Cerebellar nuclear complex (tissue), 1 donor: Measurements from ENCODE around the gene OXER1.
"Not testable (repeated sequence)": the region's sequence is repeated elsewhere in the genome, so short reads cannot be mapped to it uniquely, and the experiment has no call there.

Experiments
- DNase-seq, 2 experiments: peaks; one replicate each; lab custom pipeline; 2025; lab: John Stamatoyannopoulos, UW

The OXER1 gene

DNA sequence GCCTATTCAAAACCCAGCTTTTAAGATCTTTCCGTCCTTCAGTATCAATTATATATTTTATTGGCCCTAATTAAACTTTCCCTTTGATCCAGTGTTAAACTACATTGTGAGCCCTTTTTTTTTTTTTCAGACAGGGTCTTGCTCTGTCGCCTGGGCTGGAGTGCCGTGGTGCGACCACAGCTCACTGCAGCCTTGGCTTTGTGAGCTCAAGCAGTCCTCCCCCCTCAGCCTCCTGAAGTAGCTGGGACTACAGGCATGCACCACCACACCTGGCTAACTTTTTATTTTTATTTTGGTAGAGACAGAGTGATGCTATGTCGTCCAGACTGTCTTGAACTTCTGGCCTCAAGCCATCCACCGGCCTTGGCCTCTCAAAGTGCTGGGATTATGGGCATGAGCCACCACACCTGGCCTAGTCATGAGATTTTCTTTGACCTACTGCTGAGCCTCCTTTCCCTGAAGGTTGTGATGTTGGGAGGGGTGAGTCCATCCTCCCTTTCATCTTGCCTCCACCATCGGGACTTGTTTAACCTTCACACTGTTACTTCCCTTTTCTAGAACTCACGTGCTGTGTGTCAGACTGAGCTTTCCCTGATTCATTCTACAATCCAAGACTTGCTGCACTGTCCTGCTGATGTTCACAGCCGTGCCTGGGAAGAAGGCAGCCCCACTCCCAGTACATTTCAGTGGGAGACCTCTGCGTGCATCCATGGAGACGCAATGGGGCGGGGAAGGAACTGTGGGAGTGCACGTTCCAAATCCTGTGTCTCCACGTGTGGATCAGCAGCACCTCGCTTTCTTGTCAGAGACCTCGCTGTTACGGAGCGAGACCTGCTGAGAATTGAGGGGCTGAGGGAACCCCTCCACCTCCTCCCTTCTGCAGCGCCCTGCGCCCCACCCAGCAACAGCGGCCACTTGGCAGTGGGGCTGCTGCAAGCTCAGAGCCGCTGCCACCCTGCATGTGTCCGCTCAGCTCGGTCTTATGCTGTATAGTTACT, 10.8 kb downstream of the OXER1 start:
- DNase-seq: no peak

DNA sequence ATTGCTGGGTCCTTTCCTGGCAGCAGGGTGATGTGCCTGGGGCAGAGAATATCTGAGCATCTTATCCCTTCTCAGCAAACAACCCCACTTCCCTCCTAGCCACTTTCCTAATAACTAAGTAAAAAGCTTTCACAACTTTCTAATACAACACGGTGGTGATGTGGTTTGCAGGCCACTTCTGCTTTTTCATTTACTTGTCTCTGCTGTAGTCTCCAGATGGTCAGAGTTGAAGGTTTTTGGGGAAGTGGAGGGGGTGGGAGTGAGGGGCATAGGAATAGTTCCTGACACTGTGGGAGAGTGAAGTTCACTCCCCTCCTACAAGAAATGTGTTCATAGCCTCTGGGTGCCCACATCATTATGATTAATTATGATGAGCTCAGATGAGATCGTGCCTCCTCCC, 11.6 kb downstream of the OXER1 start:
- DNase-seq: no peak

DNA sequence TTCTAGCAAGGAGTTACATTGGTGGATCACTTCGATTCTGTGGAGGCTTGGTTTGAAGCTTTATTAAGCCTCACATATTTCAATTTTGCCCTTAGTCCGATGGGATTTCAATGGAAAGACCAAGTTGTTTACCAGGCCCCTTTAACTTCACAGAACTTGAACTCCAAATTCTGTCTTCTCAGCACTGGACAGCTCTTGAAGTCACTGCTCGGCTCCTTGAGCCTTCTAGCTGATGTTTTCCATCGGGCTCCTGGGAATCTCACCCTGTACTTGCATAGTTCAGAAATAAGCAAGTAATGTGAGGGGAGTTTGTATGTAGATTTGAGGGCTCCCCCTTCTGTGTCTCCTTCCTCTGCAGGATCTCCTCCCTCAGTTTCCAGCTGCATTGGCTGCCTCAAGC, 15.1 kb downstream of the OXER1 start:
- no peak for DNase-seq

DNA sequence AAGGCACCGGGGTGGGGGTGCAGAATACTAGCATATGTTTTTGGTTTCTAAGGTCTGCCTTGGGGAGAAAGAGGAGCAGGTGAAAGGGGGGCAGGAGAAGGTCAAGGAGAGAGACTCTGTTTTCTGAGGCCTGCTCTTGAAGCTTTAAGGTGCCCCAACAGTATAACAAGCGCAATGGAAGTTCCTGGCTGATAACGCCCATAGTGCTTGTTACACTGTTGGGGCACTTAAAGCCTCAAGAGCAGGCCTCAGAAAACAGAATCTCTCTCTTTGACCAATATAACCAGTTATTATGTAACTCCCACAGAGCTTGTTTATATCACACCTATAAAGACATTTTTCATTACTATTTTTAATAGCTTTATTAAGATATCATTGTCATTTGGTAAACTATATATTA, 16.5 kb downstream of the OXER1 start:
- DNase-seq: no peak

DNA sequence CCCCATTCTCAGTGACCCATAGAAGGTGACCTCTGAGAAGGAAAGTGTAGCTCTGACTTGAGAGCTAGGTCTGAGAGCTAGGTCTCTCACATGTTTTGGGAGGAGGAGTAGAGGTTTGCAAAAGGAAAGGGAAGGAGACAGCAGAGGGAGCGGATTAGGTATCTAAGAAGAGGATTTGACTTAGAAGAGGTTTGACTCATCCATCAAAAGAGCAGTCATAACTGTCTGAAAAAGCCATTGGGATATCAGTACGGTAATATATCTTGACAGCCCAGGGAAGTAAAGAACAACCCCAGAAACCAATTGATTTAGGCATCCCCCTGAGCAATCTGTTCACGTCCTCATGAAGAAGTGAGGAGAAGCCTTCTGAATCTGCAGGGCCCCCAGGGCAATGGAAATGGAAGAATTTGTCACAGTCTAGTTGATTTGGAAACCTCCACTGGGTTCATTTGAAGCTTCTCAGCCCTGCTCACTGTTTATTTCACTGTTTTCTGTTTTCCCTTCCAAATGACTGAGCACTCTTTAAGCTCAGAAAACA, 19.3 kb downstream of the OXER1 start:
- no peak for DNase-seq

DNA sequence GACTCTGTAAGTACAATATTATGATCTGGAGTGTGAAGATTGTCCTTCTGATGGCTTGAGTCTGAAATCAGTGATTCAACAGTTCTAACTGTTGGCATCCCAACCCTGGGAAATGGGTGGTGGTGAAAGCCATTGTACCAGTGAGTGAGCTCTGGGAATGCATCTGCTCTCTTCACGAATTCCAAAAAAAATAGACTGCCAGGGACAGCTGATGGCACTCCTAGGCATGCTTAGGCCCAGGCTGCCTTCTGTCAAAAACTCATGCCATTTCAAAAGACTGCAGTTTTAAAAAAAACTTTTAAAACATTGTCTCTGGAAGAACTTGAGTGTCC, 20.3 kb downstream of the OXER1 start:
- no peak for DNase-seq

DNA sequence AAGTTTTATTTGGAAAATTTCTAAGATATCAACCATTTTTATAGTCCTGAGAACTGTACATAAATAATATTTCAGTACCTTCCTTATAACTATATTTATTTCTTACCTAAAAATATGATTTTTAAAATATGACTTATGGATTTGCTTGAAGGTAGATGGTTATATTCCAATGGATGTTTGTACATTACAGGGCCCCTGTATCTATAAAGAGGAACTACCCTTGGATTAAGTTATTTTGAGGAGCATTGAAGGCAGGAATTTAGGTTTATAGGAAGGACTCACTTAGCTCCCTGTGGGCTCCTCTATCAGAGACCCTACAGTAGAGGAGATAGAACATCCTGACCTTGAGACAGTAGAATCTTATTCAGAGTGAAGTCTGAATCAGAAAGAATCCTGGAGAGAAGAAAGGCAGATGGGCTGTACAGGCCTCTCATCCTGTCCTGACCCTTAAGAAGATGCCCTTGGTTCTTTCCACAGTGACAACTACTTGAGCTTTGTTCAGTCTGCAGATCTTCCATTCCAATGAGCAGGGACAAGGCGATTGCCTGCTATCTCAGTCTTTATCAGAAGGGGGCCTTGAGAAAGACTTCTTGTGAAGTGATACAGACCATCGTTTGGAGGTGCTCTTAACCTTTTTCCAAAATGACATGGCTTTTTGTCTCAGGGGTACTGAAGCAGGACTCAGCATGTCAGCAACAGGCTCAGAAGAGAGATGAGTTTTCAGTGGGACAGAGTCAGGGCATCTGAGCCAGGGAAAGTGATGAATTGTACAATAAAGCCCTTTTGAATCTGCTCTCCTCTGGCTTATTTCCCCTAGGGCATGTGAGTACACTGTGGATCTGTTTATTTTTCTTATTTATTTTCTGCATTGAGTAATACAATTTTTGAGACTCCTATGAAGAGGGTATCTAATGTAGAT, 20.9 kb downstream of the OXER1 start:
- DNase-seq: no peak

DNA sequence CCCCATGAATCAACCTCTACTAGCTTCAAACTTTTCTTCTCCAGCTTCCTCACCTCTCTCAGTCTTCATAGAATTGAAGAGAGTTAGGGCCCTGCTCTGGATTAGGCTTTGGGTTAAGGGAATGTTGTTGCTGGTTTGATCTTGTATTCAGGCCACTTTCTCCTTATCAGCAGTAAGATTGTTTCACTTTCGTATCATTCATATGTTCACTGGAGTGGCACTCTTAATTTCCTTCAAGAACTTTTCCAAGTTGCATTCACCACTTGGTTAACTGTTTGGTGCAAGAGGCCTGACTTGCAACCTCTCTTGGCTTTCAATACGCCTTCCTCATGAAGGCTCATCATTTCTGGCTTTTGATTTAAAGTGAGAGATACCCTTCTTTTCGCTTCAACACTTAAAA, 22.8 kb downstream of the OXER1 start:
- DNase-seq: no peak

DNA sequence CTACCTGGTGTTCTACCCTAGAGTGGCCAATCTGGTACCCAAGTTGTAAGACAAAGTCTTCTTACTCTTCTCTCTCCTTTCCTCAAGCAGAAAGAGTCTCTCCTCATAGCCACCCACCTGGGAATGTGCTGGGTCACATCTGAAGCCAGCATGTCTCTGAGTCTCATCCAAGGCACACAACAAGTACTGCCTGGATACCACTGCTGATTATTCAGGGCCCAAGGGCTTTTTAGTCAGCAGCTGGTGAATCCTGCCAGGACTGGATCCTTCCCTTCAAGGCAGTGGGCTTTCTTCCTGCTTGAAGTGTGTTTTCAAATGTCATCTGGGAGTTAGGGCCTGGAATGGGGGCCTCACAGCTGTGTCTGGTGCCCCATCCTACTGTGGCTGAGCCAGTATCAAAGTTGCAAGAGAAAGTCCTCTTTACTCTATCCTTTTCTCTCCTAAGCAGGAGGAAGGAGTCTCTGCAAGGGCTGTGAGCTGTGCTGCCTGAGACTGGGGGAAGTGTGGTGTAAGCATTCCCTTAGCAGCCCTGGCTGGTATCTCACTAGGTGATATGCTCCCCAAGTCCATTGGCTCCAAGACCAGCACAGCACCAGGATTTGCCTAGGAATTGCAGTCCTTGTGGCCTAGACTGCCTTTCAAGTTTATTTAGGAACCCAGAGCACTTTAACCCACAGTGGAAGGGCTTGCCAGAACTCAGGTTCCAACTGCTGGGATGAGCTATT, 27.2 kb downstream of the OXER1 start:
- no peak for DNase-seq

DNA sequence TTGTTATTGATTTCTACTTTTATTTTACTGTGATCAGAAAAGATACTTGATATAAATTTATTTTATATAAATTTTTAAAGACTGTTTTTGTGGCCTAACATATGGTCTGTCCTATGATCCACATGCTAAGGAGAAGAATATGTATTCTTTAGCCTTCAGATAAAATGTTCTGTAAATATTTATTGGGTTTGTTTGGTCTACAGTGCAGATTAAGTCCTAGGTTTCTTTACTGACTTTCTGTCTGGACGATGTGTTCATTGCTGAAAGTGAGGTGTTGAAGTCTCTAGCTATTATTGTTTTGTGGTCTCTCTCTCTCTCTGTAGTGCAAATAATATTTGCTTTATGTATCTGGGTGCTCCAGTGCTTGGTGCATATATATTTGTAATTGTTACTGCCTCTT, 30.1 kb downstream of the OXER1 start:
- no peak for DNase-seq

DNA sequence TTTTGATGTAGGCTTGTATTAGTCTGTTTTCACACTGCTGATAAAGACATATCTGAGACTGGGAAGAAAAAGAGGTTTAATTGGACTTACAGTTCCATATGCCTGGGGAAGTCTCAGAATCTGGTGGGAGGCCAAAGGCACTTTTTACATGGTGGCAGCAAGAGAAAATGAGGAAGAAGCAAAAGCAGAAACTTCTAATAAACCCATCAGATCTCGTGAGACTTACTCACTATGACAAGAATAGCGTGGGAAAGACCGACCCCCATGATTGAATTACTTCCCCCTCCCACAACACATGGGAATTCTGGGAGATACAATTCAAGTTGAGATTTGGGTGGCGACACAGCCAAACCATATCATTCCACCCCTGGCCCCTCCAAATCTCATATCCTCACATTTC, 32.6 kb downstream of the OXER1 start:
- DNase-seq: not testable (repeated sequence)

DNA sequence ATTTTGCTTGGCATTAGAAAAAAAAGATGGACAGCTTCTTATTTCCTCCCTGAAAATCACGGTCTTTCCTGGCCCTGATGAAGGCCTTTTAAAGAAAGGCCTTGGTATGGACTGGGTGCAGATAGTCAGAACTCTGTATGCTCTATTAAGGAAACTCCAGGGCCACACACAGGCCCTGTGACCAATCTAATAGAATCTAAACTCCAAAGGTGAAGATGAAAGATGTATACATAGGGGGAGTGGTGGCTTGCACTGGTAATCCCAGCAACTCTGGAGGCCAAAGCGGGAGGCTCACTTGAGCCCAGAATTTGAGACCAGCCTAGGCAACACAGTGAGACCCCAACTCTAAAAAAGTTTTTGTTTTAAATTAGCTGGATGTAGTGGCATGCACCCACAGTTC, 37.3 kb downstream of the OXER1 start:
- no peak for DNase-seq

DNA sequence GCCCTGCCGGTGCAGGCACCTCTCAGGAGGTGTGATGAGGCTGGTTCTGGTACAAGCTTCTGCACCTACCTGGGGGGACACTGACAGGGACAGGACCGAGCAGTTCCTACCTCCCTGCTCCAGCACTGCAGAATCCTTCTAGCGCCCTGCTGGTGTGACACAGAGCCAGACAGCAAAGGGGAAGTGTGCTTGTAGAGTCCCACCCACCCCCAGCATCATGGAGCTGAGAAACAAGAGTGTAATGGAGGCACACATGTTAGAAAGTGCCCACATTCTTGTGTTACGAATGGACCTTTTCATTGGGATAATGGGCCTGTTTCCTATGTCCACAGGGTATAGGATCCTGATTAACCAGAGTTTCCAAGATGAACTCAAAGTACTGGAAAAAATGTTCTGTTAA, 38.3 kb downstream of the OXER1 start:
- no peak for DNase-seq

DNA sequence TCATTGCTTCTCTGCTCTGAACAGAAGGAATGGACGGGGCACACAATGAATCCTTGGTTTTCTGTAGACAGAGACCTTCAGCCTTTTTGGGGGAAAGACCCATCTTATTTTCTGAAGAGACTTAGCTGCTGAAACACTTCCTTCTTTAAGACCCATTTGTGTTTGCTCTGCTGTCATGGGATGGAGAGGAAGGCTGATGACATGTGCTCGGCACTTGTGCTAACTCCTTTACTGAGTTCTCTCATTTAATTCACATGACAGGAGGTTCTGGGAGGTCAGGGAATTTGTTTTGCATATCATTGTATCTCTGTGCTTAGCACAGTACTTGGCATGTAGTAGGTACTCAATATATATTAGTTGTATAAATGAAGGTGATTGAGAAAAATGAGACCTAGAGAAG, 39.0 kb downstream of the OXER1 start:
- DNase-seq: no peak

DNA sequence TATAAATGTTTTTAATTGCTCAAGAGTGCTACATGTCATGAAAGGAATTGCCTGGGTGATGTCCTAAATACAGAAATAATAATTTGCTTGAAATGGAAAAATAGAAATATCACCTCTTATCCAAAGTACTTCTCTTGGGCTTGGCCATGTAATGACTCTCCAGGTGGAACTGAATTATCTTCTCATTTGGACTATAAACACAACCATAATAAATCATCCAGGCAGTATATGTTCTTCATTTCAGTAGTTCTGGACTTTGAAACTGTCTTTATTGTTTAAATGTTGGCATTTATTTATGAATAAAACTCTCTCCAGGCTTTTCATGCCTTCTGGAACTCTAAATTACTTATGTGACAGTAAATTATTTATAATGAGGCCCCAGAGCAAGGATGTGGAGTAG, 40.5 kb downstream of the OXER1 start:
- DNase-seq: no peak

DNA sequence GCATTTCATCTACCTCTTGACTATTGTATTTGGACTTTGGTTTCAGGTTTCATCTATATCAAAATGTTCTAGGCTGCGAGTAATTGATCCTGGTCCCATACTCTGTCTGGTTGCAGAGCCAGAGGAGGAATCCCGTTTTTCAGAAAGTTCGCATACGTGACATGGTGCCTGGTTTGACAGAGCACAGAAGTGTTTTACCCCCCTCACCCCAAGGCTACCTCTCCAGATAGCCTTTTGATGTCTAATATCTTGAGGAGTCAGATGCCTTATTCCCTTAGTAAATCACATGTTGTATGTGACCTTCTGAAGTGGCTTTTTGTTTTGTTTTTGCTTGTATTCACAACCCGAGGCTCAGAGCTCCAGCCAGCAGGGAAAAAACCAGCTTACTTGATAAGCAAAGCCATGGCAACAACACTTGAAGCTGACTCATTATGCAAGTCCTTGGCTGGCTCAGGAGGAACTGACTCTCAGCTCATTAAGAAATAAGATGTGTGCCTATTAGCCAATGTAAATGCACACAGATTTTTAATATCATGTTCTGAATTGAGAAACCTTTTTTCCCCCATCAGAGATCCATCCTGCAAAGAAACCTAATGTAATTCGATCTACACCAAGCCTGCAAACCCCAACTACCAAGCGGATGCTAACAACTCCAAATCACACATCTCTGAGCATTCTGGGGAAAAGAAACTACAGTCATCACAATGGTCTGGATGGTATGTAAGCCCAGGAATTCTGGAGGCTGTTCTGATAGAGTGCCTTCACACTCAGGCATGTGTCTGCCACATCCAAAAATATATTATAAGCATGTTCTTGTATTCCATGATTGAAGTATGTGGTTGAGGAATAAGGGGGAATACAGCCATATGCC, 41.4 kb downstream of the OXER1 start:
- DNase-seq: no peak

DNA sequence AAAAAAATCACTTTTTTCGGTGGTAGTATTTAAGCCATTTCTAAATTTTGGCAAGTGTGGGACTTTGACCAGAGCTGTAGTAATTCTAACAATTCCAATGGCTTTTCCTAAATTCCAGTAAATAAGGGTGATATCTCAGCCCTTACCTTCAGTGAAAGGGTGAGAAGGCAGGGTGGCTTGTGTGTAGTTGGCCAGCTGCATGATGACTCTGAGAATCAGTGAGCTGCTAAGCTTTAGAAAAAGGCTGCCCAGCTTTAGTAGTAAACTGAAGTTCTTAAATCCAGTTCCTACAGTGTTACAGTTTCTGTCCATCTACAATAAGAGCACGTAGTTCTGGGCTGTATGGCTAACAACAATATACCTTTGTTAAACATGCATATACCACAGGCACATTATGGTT, 42.0 kb downstream of the OXER1 start:
- no peak for DNase-seq

DNA sequence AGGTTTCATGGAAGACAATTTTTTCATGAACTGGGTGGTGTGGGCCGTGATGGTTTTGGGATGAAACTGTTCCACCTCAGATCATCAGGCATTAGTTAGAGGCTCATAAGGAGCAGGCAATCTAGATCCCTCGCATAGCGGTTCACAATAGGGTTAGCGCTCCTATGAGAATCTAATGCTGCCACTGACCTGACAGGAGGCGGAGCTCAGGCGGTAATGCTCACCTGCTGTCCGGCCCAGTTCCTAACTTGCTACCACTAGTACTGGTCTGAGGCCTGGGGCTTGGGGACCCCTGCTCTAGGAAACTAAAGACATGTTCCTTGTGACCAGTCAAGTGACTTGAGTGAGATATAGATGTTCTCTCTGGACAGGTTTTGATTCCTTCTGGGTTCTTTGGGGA, 49.2 kb downstream of the OXER1 start:
- DNase-seq: no peak

DNA sequence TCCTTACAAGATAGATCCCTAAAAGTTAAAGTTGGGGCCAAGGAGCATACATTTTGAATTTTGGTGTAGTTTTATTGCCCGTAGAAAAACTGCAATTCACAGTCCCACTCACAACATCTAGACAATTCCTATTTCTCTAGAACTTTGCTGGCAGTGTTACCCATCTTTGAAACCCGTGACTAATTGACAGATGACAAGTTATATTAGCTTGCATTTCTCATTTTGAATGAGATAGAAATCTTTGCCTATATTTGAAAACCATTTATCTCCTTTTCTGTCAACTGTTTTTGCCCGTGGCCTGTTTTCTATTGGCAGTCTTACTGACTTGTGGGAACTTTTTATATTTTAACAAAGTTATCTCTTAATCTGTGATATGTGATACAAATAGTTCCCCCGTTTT, 50.0 kb downstream of the OXER1 start:
- no peak for DNase-seq

DNA sequence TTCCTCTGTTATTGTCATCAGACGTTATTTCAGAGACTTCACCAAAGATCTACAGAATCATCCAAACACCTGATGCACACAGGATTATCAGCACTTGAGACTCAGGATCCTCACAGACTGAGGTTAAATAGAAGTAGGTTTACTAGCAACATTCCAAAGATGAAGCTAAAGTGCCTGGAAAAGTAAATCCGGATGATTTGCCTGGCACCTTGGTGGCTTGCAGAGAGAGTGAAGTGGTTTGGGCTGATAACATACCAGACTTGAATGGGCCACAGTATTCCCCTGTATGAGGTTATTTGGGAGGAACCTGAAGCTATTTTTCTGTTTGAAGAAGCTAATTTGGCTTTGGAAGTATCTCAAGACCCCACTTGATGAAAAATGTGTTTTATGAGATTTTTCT, 51.0 kb downstream of the OXER1 start:
- no peak for DNase-seq
